SK-N-SH treated with all-trans-retinoic acid at 6 μM for 48 hours (cell line): ENCODE measurements around the gene DUSP6.

Experiments used
- ATAC-seq: fragments of 200-7000 bp; cut with Tn5 transposase; 3 replicates; pipeline ENCODE4 v1.9.1; 2020; ENCODE audit warnings: mild to moderate bottlenecking, moderate library complexity
- ARNTL ChIP-seq: fragments of 450-650 bp; formaldehyde crosslinking; IDR thresholded peaks from 2 replicates; pipeline ENCODE4 v1.5.0; 2020; ENCODE audit warnings: low read depth, mild to moderate bottlenecking, moderate library complexity, borderline replicate concordance
- BACH2 ChIP-seq: fragments of 250-450 bp; sonication (Bioruptor Pico); IDR thresholded peaks from 2 replicates; pipeline ENCODE4 v1.9.0; 2021; ENCODE audit warnings: mild to moderate bottlenecking, borderline replicate concordance
- CREB5 ChIP-seq: fragments of 250-450 bp; sonication (Bioruptor Pico); IDR thresholded peaks from 2 replicates; pipeline ENCODE4 v1.5.1; 2020; ENCODE audit warnings: low read depth, mild to moderate bottlenecking, moderate library complexity
- CSRNP3 ChIP-seq: fragments of 250-450 bp; sonication (Bioruptor Pico); IDR thresholded peaks from 2 replicates; pipeline ENCODE4 v1.5.1; 2021; ENCODE audit warnings: mild to moderate bottlenecking, moderate library complexity
- GLIS3 ChIP-seq: fragments of 250-450 bp; sonication (Bioruptor Pico); IDR thresholded peaks from 2 replicates; pipeline ENCODE4 v1.5.0; 2020; ENCODE audit warnings: mild to moderate bottlenecking, moderate library complexity
- OSR1 ChIP-seq: fragments of 250-450 bp; sonication (Bioruptor Pico); IDR thresholded peaks from 2 replicates; pipeline ENCODE4 v1.8.0; 2022; ENCODE audit warnings: moderate library complexity, mild to moderate bottlenecking, inconsistent platforms
- PATZ1 ChIP-seq: fragments of 250-450 bp; sonication (Bioruptor Pico); IDR thresholded peaks from 2 replicates; pipeline ENCODE4 v1.8.0; 2020; ENCODE audit warnings: mild to moderate bottlenecking, moderate library complexity, borderline replicate concordance
- POU6F1 ChIP-seq: fragments of 250-450 bp; sonication (Bioruptor Pico); IDR thresholded peaks from 2 replicates; pipeline ENCODE4 v1.8.0; 2021; ENCODE audit warnings: low read depth, mild to moderate bottlenecking, moderate library complexity, borderline replicate concordance
- PPARA ChIP-seq: fragments of 250-450 bp; sonication (Bioruptor Pico); IDR thresholded peaks from 2 replicates; pipeline ENCODE4 v1.5.0; 2020; ENCODE audit warnings: mild to moderate bottlenecking, borderline replicate concordance
- RARB ChIP-seq: fragments of 250-450 bp; sonication (Bioruptor Pico); IDR thresholded peaks from 2 replicates; pipeline ENCODE4 v1.8.0; 2021; ENCODE audit warnings: mild to moderate bottlenecking, moderate library complexity
- SNAI2 ChIP-seq: fragments of 250-450 bp; sonication (Bioruptor Pico); IDR thresholded peaks from 2 replicates; pipeline ENCODE4 v1.5.0; 2020; ENCODE audit warnings: mild to moderate bottlenecking, moderate library complexity
- TCF4 ChIP-seq: fragments of 250-450 bp; sonication (Bioruptor Pico); IDR thresholded peaks from 2 replicates; pipeline ENCODE4 v1.8.0; 2021; ENCODE audit warnings: mild to moderate bottlenecking, moderate library complexity, borderline replicate concordance
- TSHZ2 ChIP-seq: fragments of 250-450 bp; sonication (Bioruptor Pico); IDR thresholded peaks from 2 replicates; pipeline ENCODE4 v1.5.0; 2020; ENCODE audit warnings: mild to moderate bottlenecking, moderate library complexity
- ZC3H10 ChIP-seq: fragments of 250-450 bp; sonication (Bioruptor Pico); IDR thresholded peaks from 2 replicates; pipeline ENCODE4 v1.5.1; 2021; ENCODE audit warnings: mild to moderate bottlenecking, moderate library complexity
- ZFP3 ChIP-seq: fragments of 250-450 bp; sonication (Bioruptor Pico); IDR thresholded peaks from 2 replicates; pipeline ENCODE4 v1.5.0; 2020; ENCODE audit warnings: mild to moderate bottlenecking, moderate library complexity
- ZNF565 ChIP-seq: fragments of 450-650 bp; formaldehyde crosslinking; conservative IDR thresholded peaks from 2 replicates; pipeline ENCODE4 v1.5.0; 2020; ENCODE audit warnings: low read depth, mild to moderate bottlenecking, moderate library complexity
- ZNF70 ChIP-seq: fragments of 450-650 bp; formaldehyde crosslinking; IDR thresholded peaks from 2 replicates; pipeline ENCODE4 v1.5.0; 2020; ENCODE audit warnings: mild to moderate bottlenecking, moderate library complexity
- ZNF8 ChIP-seq: fragments of 450-650 bp; formaldehyde crosslinking; IDR thresholded peaks from 2 replicates; pipeline ENCODE4 v1.5.0; 2020; ENCODE audit warnings: mild to moderate bottlenecking, moderate library complexity

DUSP6 gene

GRCh38 chr12:89352492-89353187, at the start of gene DUSP6:
Gene DUSP6, minus strand, starts transcription at chr12:89352501. Its CDS starts 462 bp downstream, at chr12:89352039.
- TF ChIP-seq TSHZ2 (CRISPR knock-in tag), result peak; percentile 50; the same call in 1 of the 2 replicates
- no peak for TF ChIP-seq GLIS3
- peak; percentile 77 for ATAC-seq

GRCh38 chr12:89401433-89402058, 49.2 kb upstream of the DUSP6 start:
- TF ChIP-seq BACH2 (CRISPR knock-in tag), result no peak
- no peak for TF ChIP-seq PATZ1 (CRISPR knock-in tag)
- TF ChIP-seq OSR1, result no peak
- TF ChIP-seq ZFP3 (CRISPR knock-in tag), result no peak
- no peak for TF ChIP-seq PPARA (CRISPR knock-in tag)
- no peak for TF ChIP-seq GLIS3
- no peak for TF ChIP-seq CREB5
- no peak for TF ChIP-seq CSRNP3
- TF ChIP-seq TCF4 (CRISPR knock-in tag), result no peak
- TF ChIP-seq RARB, result no peak
- TF ChIP-seq ZNF565 (CRISPR knock-in tag), result no peak
- TF ChIP-seq ZNF8 (CRISPR knock-in tag), result no peak
- TF ChIP-seq TSHZ2 (CRISPR knock-in tag), result no peak
- no peak for TF ChIP-seq POU6F1 (CRISPR knock-in tag)
- TF ChIP-seq ZC3H10 (CRISPR knock-in tag), result no peak
- no peak for TF ChIP-seq SNAI2 (CRISPR knock-in tag)
- no peak for TF ChIP-seq ARNTL (CRISPR knock-in tag)
- TF ChIP-seq ZNF70 (CRISPR knock-in tag), result no peak
- no peak for ATAC-seq
